IMR-90 (cell line): ENCODE results near the gene SORL1. TPM values are rescaled to one million over a fixed set of nuclear protein-coding genes. Genes with fewer than 3 reads are reported as not detected.

ENCODE experiments used
- ATAC-seq: fragments of 200-7000 bp; cut with Tn5 transposase; 2 replicates; pipeline ENCODE4 v1.9.1; 2020; ENCODE audit warnings: low read depth, mild to moderate bottlenecking, moderate library complexity
- BruUV-seq: library from RNA; stranded (reverse); fragments of 400-500 nt; replicated peaks from 2 replicates; lab custom pipeline; 2021; lab: Mats Ljungman, UMichigan
- CTCF ChIA-PET: fragments of 300-600 bp; formaldehyde crosslinking; extraction: SDS; loops from one replicate; lab custom pipeline; 2021; ENCODE audit warnings: antibody characterized with exemption; lab: Yijun Ruan, JAX
- POLR2A ChIA-PET: fragments of 300-600 bp; sonication (Branson Sonifier 250); formaldehyde crosslinking; loops from one replicate; lab custom pipeline; 2022; ENCODE audit warnings: antibody characterized with exemption; ENCODE audit not compliant: unreplicated experiment; lab: Charles Lee
- DNase-seq: peaks from one replicate; pipeline ENCODE4 v3.0.0; 2013
- H2AFZ ChIP-seq: replicated peaks from 2 replicates; pipeline ENCODE3; 2013; ENCODE audit warnings: low read length, mild to moderate bottlenecking; ENCODE audit not compliant: poor library complexity
- H2AK5ac ChIP-seq: 2 replicates; pipeline ENCODE4 v1.6.1; 2013; ENCODE audit warnings: low read depth, low read length, inconsistent platforms
- H2AK9ac ChIP-seq: replicated peaks from 2 replicates; pipeline ENCODE3; 2013; ENCODE audit warnings: mild to moderate bottlenecking, low read depth, low read length, moderate library complexity; ENCODE audit not compliant: poor library complexity
- H2BK120ac ChIP-seq: 2 replicates; pipeline ENCODE4 v1.6.1; 2013; ENCODE audit warnings: low read depth, low read length, inconsistent platforms
- H2BK15ac ChIP-seq: 3 replicates; pipeline ENCODE4 v1.6.1; 2013; ENCODE audit warnings: low read depth, low read length, inconsistent platforms
- H2BK20ac ChIP-seq: 2 replicates; pipeline ENCODE4 v1.6.1; 2013; ENCODE audit warnings: low read depth, mild to moderate bottlenecking, inconsistent platforms, low read length, moderate library complexity
- H2BK5ac ChIP-seq: 2 replicates; pipeline ENCODE4 v1.6.1; 2013; ENCODE audit warnings: mild to moderate bottlenecking, low read depth, low read length, inconsistent platforms; ENCODE audit not compliant: poor library complexity, severe bottlenecking
- H3K14ac ChIP-seq: replicated peaks from 2 replicates; pipeline ENCODE4 v1.6.1; 2013; ENCODE audit warnings: low read depth, low read length, inconsistent platforms
- H3K18ac ChIP-seq: 2 replicates; pipeline ENCODE4 v1.6.1; 2013; ENCODE audit warnings: low read depth, low read length, control low read depth
- H3K23ac ChIP-seq: 2 replicates; pipeline ENCODE4 v1.6.1; 2013; ENCODE audit warnings: low read depth, low read length, inconsistent platforms
- H3K27ac ChIP-seq: 2 replicates; pipeline ENCODE4 v1.5.1; 2013; ENCODE audit warnings: mild to moderate bottlenecking, control low read depth, low read length; ENCODE audit not compliant: insufficient read depth
- H3K27me3 ChIP-seq: 2 replicates; pipeline ENCODE4 v1.6.1; 2013; ENCODE audit warnings: low read length; ENCODE audit not compliant: control insufficient read depth, insufficient read depth
- H3K36me3 ChIP-seq: 2 replicates; pipeline ENCODE4 v1.6.1; 2013; ENCODE audit warnings: low read length, mixed read lengths; ENCODE audit not compliant: control insufficient read depth, insufficient read depth
- H3K4ac ChIP-seq: 2 replicates; pipeline ENCODE4 v1.6.1; 2013; ENCODE audit warnings: low read depth, low read length, inconsistent platforms
- H3K4me1 ChIP-seq: 2 replicates; pipeline ENCODE4 v1.6.1; 2013; ENCODE audit warnings: low read length, mixed read lengths; ENCODE audit not compliant: control insufficient read depth, insufficient read depth
- H3K4me2 ChIP-seq: 2 replicates; pipeline ENCODE4 v1.6.1; 2013; ENCODE audit warnings: low read depth, mild to moderate bottlenecking, control low read depth, low read length, moderate library complexity
- H3K4me3 ChIP-seq: 2 replicates; pipeline ENCODE4 v1.5.1; 2013; ENCODE audit warnings: low read depth, mild to moderate bottlenecking, control low read depth, low read length, moderate library complexity; ENCODE audit not compliant: insufficient read depth
- H3K56ac ChIP-seq: 2 replicates; pipeline ENCODE4 v1.6.1; 2013; ENCODE audit warnings: low read length, inconsistent platforms; ENCODE audit not compliant: insufficient read depth; ENCODE audit errors: extremely low read depth
- H3K79me1 ChIP-seq, 2 experiments: 2 replicates each; pipeline ENCODE4 v1.6.1; 2013; ENCODE audit warnings: low read length in 2 of 2, inconsistent platforms in 1 of 2, low read depth in 1 of 2
- H3K9ac ChIP-seq: 2 replicates; pipeline ENCODE4 v1.6.1; 2013; ENCODE audit warnings: low read depth, low read length, control low read depth
- H3K9me1 ChIP-seq: 2 replicates; pipeline ENCODE4 v1.6.1; 2013; ENCODE audit warnings: low read length, inconsistent platforms; ENCODE audit not compliant: insufficient read depth
- H3K9me3 ChIP-seq: 2 replicates; pipeline ENCODE4 v1.6.1; 2013; ENCODE audit warnings: low read length; ENCODE audit not compliant: control insufficient read depth, insufficient read depth
- H4K20me1 ChIP-seq: 2 replicates; pipeline ENCODE4 v1.6.1; 2013; ENCODE audit warnings: low read length, inconsistent platforms; ENCODE audit not compliant: insufficient read depth
- H4K5ac ChIP-seq: 2 replicates; pipeline ENCODE4 v1.6.1; 2013; ENCODE audit warnings: mild to moderate bottlenecking, low read depth, low read length, control low read depth
- H4K8ac ChIP-seq, 2 experiments: 2 replicates each; pipeline ENCODE4 v1.6.1; 2013; ENCODE audit warnings: low read depth in 2 of 2, low read length in 2 of 2, control low read depth in 1 of 2, inconsistent platforms in 1 of 2
- H4K91ac ChIP-seq: 2 replicates; pipeline ENCODE4 v1.6.1; 2013; ENCODE audit warnings: low read depth, low read length, inconsistent platforms; ENCODE audit not compliant: insufficient read depth
- CEBPB ChIP-seq: IDR thresholded peaks from 2 replicates; pipeline ENCODE4 v1.6.1; 2012; ENCODE audit warnings: low read depth, low read length, improper control_type of control experiment
- CHD1 ChIP-seq: IDR thresholded peaks from 2 replicates; pipeline ENCODE4 v1.6.1; 2012; ENCODE audit warnings: low read depth, low read length, improper control_type of control experiment
- FOS ChIP-seq: fragments of 150-350 bp; IDR thresholded peaks from 2 replicates; pipeline ENCODE4 v1.6.1; 2016; ENCODE audit warnings: low read depth, low read length
- MAFK ChIP-seq: IDR thresholded peaks from 2 replicates; pipeline ENCODE4 v1.6.1; 2012; ENCODE audit warnings: low read depth, low read length, improper control_type of control experiment
- POLR2A ChIP-seq: IDR thresholded peaks from 2 replicates; pipeline ENCODE4 v1.6.1; 2012; ENCODE audit warnings: mild to moderate bottlenecking, low read depth, low read length
- RAD21 ChIP-seq: IDR thresholded peaks from 2 replicates; pipeline ENCODE4 v1.6.1; 2012; ENCODE audit warnings: low read length, improper control_type of control experiment
- RCOR1 ChIP-seq: IDR thresholded peaks from 2 replicates; pipeline ENCODE4 v1.6.1; 2012; ENCODE audit warnings: mild to moderate bottlenecking, low read length, improper control_type of control experiment; ENCODE audit not compliant: insufficient replicate concordance
- RFX5 ChIP-seq: IDR thresholded peaks from 2 replicates; pipeline ENCODE4 v1.8.0; 2012; ENCODE audit warnings: low read depth, mild to moderate bottlenecking, low read length, moderate library complexity
- SMC3 ChIP-seq: fragments of 150-350 bp; IDR thresholded peaks from 2 replicates; pipeline ENCODE4 v1.6.1; 2016; ENCODE audit warnings: low read depth, mild to moderate bottlenecking, antibody characterized with exemption, low read length, moderate library complexity
- WGBS, 2 experiments: methylation state at CpG; one replicate each; pipeline versions ENCODE4 v1.1.5 to v1.1.7; 2013; ENCODE audit warnings: missing lambda C conversion rate in 2 of 2; ENCODE audit not compliant: insufficient read length in 1 of 2; ENCODE audit errors: extremely low coverage in 2 of 2; 5-methylcytosine and 5-hydroxymethylcytosine counted together
- dilution Hi-C: fragments of 300-500 bp; cut with HindIII; formaldehyde crosslinking; loops from one replicate; pipeline ENCODE4 v1.14.3; 2018; ENCODE audit warnings: low sequenced_read_pairs; ENCODE audit not compliant: unreplicated experiment
- in situ Hi-C: fragments of 300-500 bp; cut with MboI; formaldehyde crosslinking; loops from 3 replicates; pipeline ENCODE4 v1.14.3; 2019; ENCODE audit warnings: low sequenced_read_pairs, inconsistent platforms, mixed read lengths
- intact Hi-C: fragments of 100-400 bp; cut with micrococcal nuclease; formaldehyde crosslinking; loops from 2 replicates; pipeline ENCODE4 v1.10.0; 2022
- polyA plus RNA-seq, 3 experiments: library from polyadenylated mRNA; depleted of rRNA; stranded (reverse); fragments of >200 nt; gene quantifications; 2 replicates each; pipeline ENCODE4 v1.2.3, GENCODE V29; 2012; ENCODE audit warnings: low replicate concordance in 1 of 3
- total RNA-seq: library from RNA; depleted of rRNA; stranded (reverse); fragments of >200 nt; gene quantifications from 2 replicates; pipeline ENCODE4 v1.2.3, GENCODE V29; 2012
- TF ChIP-seq, protein P1 (sequence below): conservative IDR thresholded peaks from 2 replicates; pipeline ENCODE4 v1.5.1; 2012; ENCODE audit warnings: mild to moderate bottlenecking, low read depth, low read length, improper control_type of control experiment
- TF ChIP-seq, protein P2 (sequence below): fragments of 150-350 bp; IDR thresholded peaks from 2 replicates; pipeline ENCODE4 v1.6.1; 2016; ENCODE audit warnings: low read depth, mild to moderate bottlenecking, low read length, moderate library complexity, borderline replicate concordance

The SORL1 gene
- total and polyA plus RNA-seq, 2 of the 4 experiments (the other 2 are of a cell fraction) = 1.0 to 2.0 TPM

DNA sequence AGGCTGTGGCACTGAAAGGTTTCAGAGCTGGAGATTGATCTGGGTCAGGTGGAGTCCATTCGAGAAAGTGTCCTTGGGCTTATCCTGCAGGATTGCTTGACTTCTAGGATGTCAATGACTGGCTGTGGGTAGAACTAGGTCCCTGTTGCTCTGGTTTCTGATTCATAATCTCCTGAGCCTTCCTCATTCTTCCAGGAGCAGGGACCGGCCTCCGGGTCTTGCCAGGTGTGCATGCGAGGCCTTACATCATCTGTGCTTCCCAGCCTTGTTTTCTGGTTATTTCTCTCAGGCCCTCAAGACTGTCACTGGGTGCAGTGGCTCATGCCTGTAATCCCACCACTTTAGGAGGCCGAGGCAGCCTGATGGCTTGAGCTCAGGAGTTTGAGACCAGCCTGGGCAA lies 33.9 kb downstream of the SORL1 start:
- no peak overlapping the region for H3K4me2 ChIP-seq
- no peak overlapping the region for H3K9ac ChIP-seq
- no peaks in the 10 kb centered on the region for H3K36me3 ChIP-seq
- ChIA-PET CTCF (no interaction called here), POLR2A (no interaction called here)
- no peaks in the 10 kb centered on the region for H3K9me3 ChIP-seq
- no peak for ATAC-seq
- H3K27ac ChIP-seq = no peak overlapping the region
- DNase-seq = no peak
- no peak overlapping the region for H3K4ac ChIP-seq
- no peak overlapping the region for H2BK120ac ChIP-seq
- H3K23ac ChIP-seq = no peak overlapping the region
- no peak for TF ChIP-seq MAFK
- TF ChIP-seq, protein P1, sequence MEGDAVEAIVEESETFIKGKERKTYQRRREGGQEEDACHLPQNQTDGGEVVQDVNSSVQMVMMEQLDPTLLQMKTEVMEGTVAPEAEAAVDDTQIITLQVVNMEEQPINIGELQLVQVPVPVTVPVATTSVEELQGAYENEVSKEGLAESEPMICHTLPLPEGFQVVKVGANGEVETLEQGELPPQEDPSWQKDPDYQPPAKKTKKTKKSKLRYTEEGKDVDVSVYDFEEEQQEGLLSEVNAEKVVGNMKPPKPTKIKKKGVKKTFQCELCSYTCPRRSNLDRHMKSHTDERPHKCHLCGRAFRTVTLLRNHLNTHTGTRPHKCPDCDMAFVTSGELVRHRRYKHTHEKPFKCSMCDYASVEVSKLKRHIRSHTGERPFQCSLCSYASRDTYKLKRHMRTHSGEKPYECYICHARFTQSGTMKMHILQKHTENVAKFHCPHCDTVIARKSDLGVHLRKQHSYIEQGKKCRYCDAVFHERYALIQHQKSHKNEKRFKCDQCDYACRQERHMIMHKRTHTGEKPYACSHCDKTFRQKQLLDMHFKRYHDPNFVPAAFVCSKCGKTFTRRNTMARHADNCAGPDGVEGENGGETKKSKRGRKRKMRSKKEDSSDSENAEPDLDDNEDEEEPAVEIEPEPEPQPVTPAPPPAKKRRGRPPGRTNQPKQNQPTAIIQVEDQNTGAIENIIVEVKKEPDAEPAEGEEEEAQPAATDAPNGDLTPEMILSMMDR = no peak
- TF ChIP-seq CEBPB = no peak
- TF ChIP-seq POLR2A = no peak
- TF ChIP-seq RFX5 = no peak
- TF ChIP-seq RCOR1 = no peak
- TF ChIP-seq, protein P2, sequence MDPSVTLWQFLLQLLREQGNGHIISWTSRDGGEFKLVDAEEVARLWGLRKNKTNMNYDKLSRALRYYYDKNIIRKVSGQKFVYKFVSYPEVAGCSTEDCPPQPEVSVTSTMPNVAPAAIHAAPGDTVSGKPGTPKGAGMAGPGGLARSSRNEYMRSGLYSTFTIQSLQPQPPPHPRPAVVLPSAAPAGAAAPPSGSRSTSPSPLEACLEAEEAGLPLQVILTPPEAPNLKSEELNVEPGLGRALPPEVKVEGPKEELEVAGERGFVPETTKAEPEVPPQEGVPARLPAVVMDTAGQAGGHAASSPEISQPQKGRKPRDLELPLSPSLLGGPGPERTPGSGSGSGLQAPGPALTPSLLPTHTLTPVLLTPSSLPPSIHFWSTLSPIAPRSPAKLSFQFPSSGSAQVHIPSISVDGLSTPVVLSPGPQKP = no peak
- no peak for TF ChIP-seq CHD1
- TF ChIP-seq RAD21 = no peak
- no peak for TF ChIP-seq FOS
- no peak for TF ChIP-seq SMC3
- H4K91ac ChIP-seq = no peak overlapping the region
- in situ Hi-C loops (no loop called here), dilution Hi-C loops (no loop called here), intact Hi-C loops (no loop called here)
- no peak overlapping the region for H3K18ac ChIP-seq
- H3K79me1 ChIP-seq = no peaks in the 10 kb centered on the region
- no peak overlapping the region for H3K56ac ChIP-seq
- no peak overlapping the region for H4K5ac ChIP-seq
- no peak overlapping the region for H2AK5ac ChIP-seq
- no peak overlapping the region for H4K8ac ChIP-seq
- no peak overlapping the region for H2BK20ac ChIP-seq
- H2AK9ac ChIP-seq = no peak overlapping the region
- H2BK15ac ChIP-seq = no peak overlapping the region
- no peaks in the 10 kb centered on the region for H4K20me1 ChIP-seq
- H3K4me3 ChIP-seq = no peak overlapping the region
- no peak overlapping the region for H3K14ac ChIP-seq
- peaks cover 2% of the 10 kb centered on the region; the same call in 1 of the 2 replicates for H3K4me1 ChIP-seq
- H2BK5ac ChIP-seq = no peak overlapping the region
- WGBS, 2 experiments = no CpG with 5 or more reads among the region's 5 CpGs
- no peaks in the 10 kb centered on the region; the same call in 1 of the 2 replicates for H3K9me1 ChIP-seq
- peaks cover 2% of the 10 kb centered on the region; the same call in 1 of the 2 replicates for H3K27me3 ChIP-seq
- BruUV-seq = no TSS peak
- no peak overlapping the region for H2AFZ ChIP-seq
